Vagina (tissue), 2 donors: ENCODE results near the gene RAB24.

Experiments used
- CTCF ChIP-seq, 3 experiments: fragments of 450-650 bp in 2 of 3; fragments of 200-600 bp in 1 of 3; sonication (generic) in 1 of 3; IDR thresholded peaks; one replicate each; pipeline ENCODE4 v1.5.1; 2017 to 2019; ENCODE audit warnings: antibody characterized with exemption in 3 of 3, mild to moderate bottlenecking in 2 of 3, moderate library complexity in 2 of 3
- POLR2AphosphoS5 ChIP-seq, 2 donors: sonication (generic); formaldehyde crosslinking; IDR thresholded peaks; one replicate each; pipeline ENCODE4 v1.9.0; 2017; ENCODE audit warnings: antibody characterized with exemption in 2 of 2, mild to moderate bottlenecking in 2 of 2, low read depth in 1 of 2; ENCODE audit not compliant: insufficient read depth in 1 of 2

DNA sequence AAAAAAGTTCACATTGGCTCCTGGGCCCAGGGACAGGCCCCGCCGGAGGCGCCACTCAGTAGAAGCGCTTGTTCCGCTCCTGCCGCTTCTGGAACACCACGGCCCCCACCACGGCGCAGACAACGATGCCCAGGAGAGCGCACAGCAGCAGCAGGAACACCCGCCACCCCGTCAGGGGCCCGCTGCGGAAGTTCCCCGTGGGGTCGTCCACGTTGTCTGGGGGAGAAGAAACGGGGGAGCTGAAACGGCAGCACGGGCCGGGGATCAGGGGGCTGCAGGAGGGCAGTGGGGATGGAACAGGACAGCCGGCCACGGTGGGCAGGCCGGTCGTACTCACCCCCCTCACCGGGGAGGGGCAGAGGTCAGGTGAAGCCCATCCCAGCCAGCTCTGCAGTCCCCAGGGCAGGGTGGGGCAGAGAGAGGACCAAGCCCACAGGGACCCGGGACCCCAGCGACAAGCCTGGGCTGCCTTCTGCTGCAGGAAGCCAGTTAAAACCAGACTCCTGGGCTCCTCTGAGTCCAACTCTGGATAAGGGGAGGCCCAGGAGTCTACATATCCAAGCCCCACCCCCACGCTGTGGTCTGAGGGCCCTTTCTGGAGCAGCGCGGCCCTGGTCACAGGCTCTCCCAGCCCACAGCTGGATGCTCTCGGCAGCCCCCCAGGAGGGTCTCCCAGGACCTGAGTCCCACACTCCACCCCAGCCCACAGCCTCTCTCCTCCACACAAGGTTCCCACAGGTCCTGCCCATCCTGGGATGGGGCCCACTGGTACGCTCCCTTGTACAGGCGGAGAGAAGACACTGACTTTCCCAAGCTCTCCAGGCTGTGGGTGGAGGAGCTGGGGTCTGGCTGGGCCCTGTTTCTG, 28.7 kb upstream of the RAB24 start:
- TF ChIP-seq CTCF (IDR thresholded peaks at IDR 0.05) (no peak), POLR2AphosphoS5 (IDR thresholded peaks at IDR 0.05; ENCODE audit: insufficient read depth in 1 of 2, low read depth in 1 of 2) (no peak)
